Measurements from ENCODE around the gene MSI2.

MSI2 gene

GRCh38 chr17:57722704-57723043 is 466.4 kb downstream of the MSI2 start:
- TF ChIP-seq TCF12 (IDR thresholded peaks at IDR 0.05; ENCODE audit: low read depth) (no peak), YY1 (IDR thresholded peaks at IDR 0.05; ENCODE audit: low read depth) (no peak), MAX (IDR thresholded peaks at IDR 0.05) (no peak), EP300 (IDR thresholded peaks at IDR 0.05; ENCODE audit: borderline replicate concordance) (no peak), TEAD4 (IDR thresholded peaks at IDR 0.05) (no peak), FOXM1 (IDR thresholded peaks at IDR 0.05; ENCODE audit: borderline replicate concordance, low read depth) (no peak), TAF1 (IDR thresholded peaks at IDR 0.05; ENCODE audit: low read depth) (no peak), REST (IDR thresholded peaks at IDR 0.05; ENCODE audit: low read depth) (no peak), CREB1 (IDR thresholded peaks at IDR 0.05; ENCODE audit: low read depth) (no peak), RAD21 (IDR thresholded peaks at IDR 0.05; ENCODE audit: low read depth) (no peak), USF1 (IDR thresholded peaks at IDR 0.05) (no peak), CEBPB (IDR thresholded peaks at IDR 0.05) (no peak), EGR1 (IDR thresholded peaks at IDR 0.05) (no peak), NFIC (IDR thresholded peaks at IDR 0.05) (no peak), ZBTB7A (IDR thresholded peaks at IDR 0.05; ENCODE audit: low read depth) (no peak)

GRCh38 chr17:57723427-57724025 is 467.2 kb downstream of the MSI2 start:
- TF ChIP-seq RAD21 (IDR thresholded peaks at IDR 0.05; ENCODE audit: low read depth): no peak
- no peak for TF ChIP-seq CEBPB (IDR thresholded peaks at IDR 0.05)
- TF ChIP-seq TEAD4 (IDR thresholded peaks at IDR 0.05): no peak
- TF ChIP-seq FOXM1 (IDR thresholded peaks at IDR 0.05; ENCODE audit: borderline replicate concordance, low read depth): no peak
- no peak for TF ChIP-seq MAX (IDR thresholded peaks at IDR 0.05)
- no peak for TF ChIP-seq CREB1 (IDR thresholded peaks at IDR 0.05; ENCODE audit: low read depth)
- TF ChIP-seq TAF1 (IDR thresholded peaks at IDR 0.05; ENCODE audit: low read depth): no peak
- no peak for TF ChIP-seq REST (IDR thresholded peaks at IDR 0.05; ENCODE audit: low read depth)
- no peak for TF ChIP-seq EGR1 (IDR thresholded peaks at IDR 0.05)
- TF ChIP-seq ZBTB7A (IDR thresholded peaks at IDR 0.05; ENCODE audit: low read depth): no peak
- no peak for TF ChIP-seq YY1 (IDR thresholded peaks at IDR 0.05; ENCODE audit: low read depth)
- TF ChIP-seq TCF12 (IDR thresholded peaks at IDR 0.05; ENCODE audit: low read depth): no peak
- no peak for TF ChIP-seq USF1 (IDR thresholded peaks at IDR 0.05)
- TF ChIP-seq NFIC (IDR thresholded peaks at IDR 0.05): no peak
- no peak for TF ChIP-seq EP300 (IDR thresholded peaks at IDR 0.05; ENCODE audit: borderline replicate concordance)

GRCh38 chr17:57724026-57724728 is 467.9 kb downstream of the MSI2 start:
- TF ChIP-seq RAD21 (IDR thresholded peaks at IDR 0.05; ENCODE audit: low read depth): no peak
- no peak for TF ChIP-seq FOXM1 (IDR thresholded peaks at IDR 0.05; ENCODE audit: borderline replicate concordance, low read depth)
- no peak for TF ChIP-seq NFIC (IDR thresholded peaks at IDR 0.05)
- TF ChIP-seq EP300 (IDR thresholded peaks at IDR 0.05; ENCODE audit: borderline replicate concordance): no peak

- TF ChIP-seq REST (IDR thresholded peaks at IDR 0.05; ENCODE audit: low read depth): no peak
- no peak for TF ChIP-seq TEAD4 (IDR thresholded peaks at IDR 0.05)
- no peak for TF ChIP-seq NFIC (IDR thresholded peaks at IDR 0.05)
Measured at GRCh38 chr17:57724729-57725125, 468.4 kb downstream of the MSI2 start.

Measured in Ishikawa (cell line).